Measurements from ENCODE around the gene PARD3. TPM values are rescaled to one million over a fixed set of nuclear protein-coding genes. Genes with fewer than 3 reads are reported as not detected.

PARD3 gene
- total RNA-seq, 1 experiment from 2014 or later, result 51.8 TPM

GRCh38 chr10:34127676-34128075 is 687.4 kb downstream of the PARD3 start (continued):
- no peak for TF ChIP-seq HMGXB4 (CRISPR knock-in tag; IDR thresholded peaks at IDR 0.05)
- no peak for TF ChIP-seq FOXP1 (CRISPR knock-in tag; IDR thresholded peaks at IDR 0.05; ENCODE audit: borderline replicate concordance)
- TF ChIP-seq E2F5 (CRISPR knock-in tag; IDR thresholded peaks at IDR 0.05), result no peak

DNA sequence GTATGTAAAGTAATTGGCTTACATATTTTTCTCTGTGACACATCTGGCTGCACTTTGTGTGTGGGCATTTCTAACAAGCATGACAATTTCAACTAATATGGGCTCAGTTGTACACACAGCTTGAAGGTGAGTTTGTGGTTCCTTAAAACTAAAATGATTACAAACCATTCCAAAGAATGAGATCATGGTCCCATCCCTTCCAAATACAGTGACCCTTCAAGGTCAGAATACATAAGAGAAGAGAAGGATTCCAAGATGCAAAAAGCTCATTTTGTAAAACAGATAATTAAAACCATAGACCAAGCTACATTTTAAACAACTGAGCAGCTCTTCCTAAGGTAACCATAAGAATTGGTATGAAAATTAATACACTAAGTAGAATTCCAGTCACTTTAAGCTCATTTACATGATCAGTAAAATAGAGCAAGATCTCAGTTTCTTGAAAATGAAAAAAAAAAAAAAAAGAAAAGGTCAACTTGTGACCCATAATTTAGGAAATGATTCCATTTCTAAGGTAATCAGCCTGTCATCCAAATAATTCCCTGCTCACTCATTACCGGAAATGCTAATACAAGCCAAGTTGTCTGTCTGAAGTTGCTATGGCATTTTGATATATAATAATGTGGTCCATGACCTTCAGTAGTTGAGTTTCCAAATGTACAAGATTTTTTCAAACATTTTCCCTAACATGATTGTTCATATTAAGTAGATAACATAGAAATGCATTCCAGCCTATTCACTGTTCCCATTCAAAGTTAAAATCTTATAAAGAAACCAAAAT is 688.5 kb downstream of the PARD3 start:
- TF ChIP-seq CDX4 (CRISPR knock-in tag; IDR thresholded peaks at IDR 0.05; ENCODE audit: borderline replicate concordance) (no peak), ELF4 (CRISPR knock-in tag; IDR thresholded peaks at IDR 0.05; ENCODE audit: low read depth) (no peak), TEAD4 (CRISPR knock-in tag; IDR thresholded peaks at IDR 0.05) (no peak), SP1 (CRISPR knock-in tag; conservative IDR thresholded peaks at IDR 0.05) (no peak), ZNF263 (CRISPR knock-in tag; IDR thresholded peaks at IDR 0.05; ENCODE audit: low read depth) (no peak), ETV6 (CRISPR knock-in tag; IDR thresholded peaks at IDR 0.05) (no peak), ZNF416 (CRISPR knock-in tag; IDR thresholded peaks at IDR 0.05) (no peak), FOXJ3 (CRISPR knock-in tag; IDR thresholded peaks at IDR 0.05; ENCODE audit: borderline replicate concordance) (no peak), ZNF138 (CRISPR knock-in tag; conservative IDR thresholded peaks at IDR 0.05) (no peak), TEAD1 (CRISPR knock-in tag; IDR thresholded peaks at IDR 0.05) (no peak), JAZF1 (CRISPR knock-in tag; IDR thresholded peaks at IDR 0.05) (no peak), HMGA2 (CRISPR knock-in tag; IDR thresholded peaks at IDR 0.05) (no peak)
- TF ChIP-seq, protein P1, sequence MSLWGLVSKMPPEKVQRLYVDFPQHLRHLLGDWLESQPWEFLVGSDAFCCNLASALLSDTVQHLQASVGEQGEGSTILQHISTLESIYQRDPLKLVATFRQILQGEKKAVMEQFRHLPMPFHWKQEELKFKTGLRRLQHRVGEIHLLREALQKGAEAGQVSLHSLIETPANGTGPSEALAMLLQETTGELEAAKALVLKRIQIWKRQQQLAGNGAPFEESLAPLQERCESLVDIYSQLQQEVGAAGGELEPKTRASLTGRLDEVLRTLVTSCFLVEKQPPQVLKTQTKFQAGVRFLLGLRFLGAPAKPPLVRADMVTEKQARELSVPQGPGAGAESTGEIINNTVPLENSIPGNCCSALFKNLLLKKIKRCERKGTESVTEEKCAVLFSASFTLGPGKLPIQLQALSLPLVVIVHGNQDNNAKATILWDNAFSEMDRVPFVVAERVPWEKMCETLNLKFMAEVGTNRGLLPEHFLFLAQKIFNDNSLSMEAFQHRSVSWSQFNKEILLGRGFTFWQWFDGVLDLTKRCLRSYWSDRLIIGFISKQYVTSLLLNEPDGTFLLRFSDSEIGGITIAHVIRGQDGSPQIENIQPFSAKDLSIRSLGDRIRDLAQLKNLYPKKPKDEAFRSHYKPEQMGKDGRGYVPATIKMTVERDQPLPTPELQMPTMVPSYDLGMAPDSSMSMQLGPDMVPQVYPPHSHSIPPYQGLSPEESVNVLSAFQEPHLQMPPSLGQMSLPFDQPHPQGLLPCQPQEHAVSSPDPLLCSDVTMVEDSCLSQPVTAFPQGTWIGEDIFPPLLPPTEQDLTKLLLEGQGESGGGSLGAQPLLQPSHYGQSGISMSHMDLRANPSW (CRISPR knock-in tag; conservative IDR thresholded peaks at IDR 0.05; ENCODE audit: low read depth), result no peak
- TF ChIP-seq, protein P2, sequence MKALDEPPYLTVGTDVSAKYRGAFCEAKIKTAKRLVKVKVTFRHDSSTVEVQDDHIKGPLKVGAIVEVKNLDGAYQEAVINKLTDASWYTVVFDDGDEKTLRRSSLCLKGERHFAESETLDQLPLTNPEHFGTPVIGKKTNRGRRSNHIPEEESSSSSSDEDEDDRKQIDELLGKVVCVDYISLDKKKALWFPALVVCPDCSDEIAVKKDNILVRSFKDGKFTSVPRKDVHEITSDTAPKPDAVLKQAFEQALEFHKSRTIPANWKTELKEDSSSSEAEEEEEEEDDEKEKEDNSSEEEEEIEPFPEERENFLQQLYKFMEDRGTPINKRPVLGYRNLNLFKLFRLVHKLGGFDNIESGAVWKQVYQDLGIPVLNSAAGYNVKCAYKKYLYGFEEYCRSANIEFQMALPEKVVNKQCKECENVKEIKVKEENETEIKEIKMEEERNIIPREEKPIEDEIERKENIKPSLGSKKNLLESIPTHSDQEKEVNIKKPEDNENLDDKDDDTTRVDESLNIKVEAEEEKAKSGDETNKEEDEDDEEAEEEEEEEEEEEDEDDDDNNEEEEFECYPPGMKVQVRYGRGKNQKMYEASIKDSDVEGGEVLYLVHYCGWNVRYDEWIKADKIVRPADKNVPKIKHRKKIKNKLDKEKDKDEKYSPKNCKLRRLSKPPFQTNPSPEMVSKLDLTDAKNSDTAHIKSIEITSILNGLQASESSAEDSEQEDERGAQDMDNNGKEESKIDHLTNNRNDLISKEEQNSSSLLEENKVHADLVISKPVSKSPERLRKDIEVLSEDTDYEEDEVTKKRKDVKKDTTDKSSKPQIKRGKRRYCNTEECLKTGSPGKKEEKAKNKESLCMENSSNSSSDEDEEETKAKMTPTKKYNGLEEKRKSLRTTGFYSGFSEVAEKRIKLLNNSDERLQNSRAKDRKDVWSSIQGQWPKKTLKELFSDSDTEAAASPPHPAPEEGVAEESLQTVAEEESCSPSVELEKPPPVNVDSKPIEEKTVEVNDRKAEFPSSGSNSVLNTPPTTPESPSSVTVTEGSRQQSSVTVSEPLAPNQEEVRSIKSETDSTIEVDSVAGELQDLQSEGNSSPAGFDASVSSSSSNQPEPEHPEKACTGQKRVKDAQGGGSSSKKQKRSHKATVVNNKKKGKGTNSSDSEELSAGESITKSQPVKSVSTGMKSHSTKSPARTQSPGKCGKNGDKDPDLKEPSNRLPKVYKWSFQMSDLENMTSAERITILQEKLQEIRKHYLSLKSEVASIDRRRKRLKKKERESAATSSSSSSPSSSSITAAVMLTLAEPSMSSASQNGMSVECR (CRISPR knock-in tag; IDR thresholded peaks at IDR 0.05; ENCODE audit: borderline replicate concordance), result no peak
- TF ChIP-seq, protein P3, sequence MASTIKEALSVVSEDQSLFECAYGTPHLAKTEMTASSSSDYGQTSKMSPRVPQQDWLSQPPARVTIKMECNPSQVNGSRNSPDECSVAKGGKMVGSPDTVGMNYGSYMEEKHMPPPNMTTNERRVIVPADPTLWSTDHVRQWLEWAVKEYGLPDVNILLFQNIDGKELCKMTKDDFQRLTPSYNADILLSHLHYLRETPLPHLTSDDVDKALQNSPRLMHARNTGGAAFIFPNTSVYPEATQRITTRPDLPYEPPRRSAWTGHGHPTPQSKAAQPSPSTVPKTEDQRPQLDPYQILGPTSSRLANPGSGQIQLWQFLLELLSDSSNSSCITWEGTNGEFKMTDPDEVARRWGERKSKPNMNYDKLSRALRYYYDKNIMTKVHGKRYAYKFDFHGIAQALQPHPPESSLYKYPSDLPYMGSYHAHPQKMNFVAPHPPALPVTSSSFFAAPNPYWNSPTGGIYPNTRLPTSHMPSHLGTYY (CRISPR knock-in tag; IDR thresholded peaks at IDR 0.05), result no peak
- H3K9me3 Mint-ChIP-seq, result peaks cover 6% of the 10 kb centered on the region; the same call in 1 of the 2 replicates
- ATAC-seq (no peak), DNase-seq (ENCODE audit: low spot score) (no peak)
- peak overlapping the region; percentile 43; the same call in 1 of the 2 replicates for H3K27ac Mint-ChIP-seq
- ChIA-PET POLR2A (no interaction called here), CTCF (no interaction called here)
- H3K4me1 Mint-ChIP-seq, result peaks cover 3% of the 10 kb centered on the region
- H3K27me3 Mint-ChIP-seq (ENCODE audit: low read depth), result no peaks in the 10 kb centered on the region
- peaks cover 6% of the 10 kb centered on the region for H3K36me3 Mint-ChIP-seq
- H3K4me3 Mint-ChIP-seq, result no peak overlapping the region
